Smooth muscle cell (in vitro differentiated cells): ENCODE results near the gene UBN2. TPM values are rescaled to one million over a fixed set of nuclear protein-coding genes. Genes with fewer than 3 reads are reported as not detected.

Experiments used
- DNase-seq: peaks from one replicate; lab custom pipeline; 2025; ENCODE audit not compliant: unreplicated experiment; lab: John Stamatoyannopoulos, UW
- H2AFZ ChIP-seq: fragments of 200-600 bp; sonication (generic); 2 replicates; pipeline ENCODE4 v1.6.0; 2016; ENCODE audit warnings: antibody characterized with exemption, low read depth, mild to moderate bottlenecking
- H3F3A ChIP-seq: fragments of 200-600 bp; sonication (generic); 2 replicates; pipeline ENCODE4 v1.6.0; 2017; ENCODE audit warnings: antibody characterized with exemption, low read depth
- H3K27ac ChIP-seq: fragments of 200-600 bp; sonication (generic); 2 replicates; pipeline ENCODE4 v1.5.1; 2016; ENCODE audit warnings: low read depth, mild to moderate bottlenecking
- H3K27me3 ChIP-seq: fragments of 200-600 bp; sonication (generic); 2 replicates; pipeline ENCODE4 v1.6.1; 2016; ENCODE audit warnings: low read depth, mild to moderate bottlenecking
- H3K36me3 ChIP-seq: fragments of 200-600 bp; sonication (generic); 2 replicates; pipeline ENCODE4 v1.5.1; 2016; ENCODE audit warnings: low read depth
- H3K4me1 ChIP-seq: fragments of 200-600 bp; sonication (generic); 2 replicates; pipeline ENCODE4 v1.5.1; 2016; ENCODE audit warnings: low read depth
- H3K4me2 ChIP-seq: fragments of 200-600 bp; sonication (generic); 2 replicates; pipeline ENCODE4 v1.6.0; 2016; ENCODE audit warnings: mild to moderate bottlenecking
- H3K4me3 ChIP-seq: fragments of 200-600 bp; sonication (generic); 2 replicates; pipeline ENCODE4 v1.5.1; 2016; ENCODE audit warnings: mild to moderate bottlenecking
- H3K79me2 ChIP-seq: fragments of 200-600 bp; sonication (generic); 2 replicates; pipeline ENCODE4 v1.6.0; 2016; ENCODE audit warnings: low read depth, mild to moderate bottlenecking
- H3K9ac ChIP-seq: fragments of 200-600 bp; sonication (generic); 2 replicates; pipeline ENCODE4 v1.6.0; 2016; ENCODE audit warnings: low read depth
- H3K9me3 ChIP-seq: fragments of 200-600 bp; sonication (generic); replicated peaks from 2 replicates; pipeline ENCODE4 v1.5.1; 2016; ENCODE audit warnings: low read depth
- H4K20me1 ChIP-seq: fragments of 200-600 bp; sonication (generic); 2 replicates; pipeline ENCODE4 v1.6.0; 2016; ENCODE audit warnings: low read depth
- WGBS: methylation state at CpG from one replicate; pipeline ENCODE4 v1.1.7; 2016; ENCODE audit warnings: low lambda C conversion rate; 5-methylcytosine and 5-hydroxymethylcytosine counted together
- polyA plus RNA-seq: library from polyadenylated mRNA; unstranded; fragments of >200 nt; fragmentation: Nextera tagmentation; extraction: Ambion mirVana; gene quantifications from 2 replicates; pipeline ENCODE4 v1.2.1, GENCODE V29; 2016
- total RNA-seq: library from RNA; depleted of rRNA; stranded (reverse); fragments of >200 nt; gene quantifications from 2 replicates; pipeline ENCODE4 v1.2.3, GENCODE V29; 2014
- TF ChIP-seq, protein P1 (sequence below): fragments of 200-600 bp; sonication (generic); IDR thresholded peaks from 2 replicates; pipeline ENCODE4 v1.5.1; 2017; ENCODE audit warnings: borderline replicate concordance, mild to moderate bottlenecking, antibody characterized with exemption; ENCODE audit not compliant: insufficient read depth, poor library complexity, severe bottlenecking

UBN2 gene
- total and polyA plus RNA-seq, 2 experiments from 2014 or later, result 2.5 to 13.4 TPM

DNA sequence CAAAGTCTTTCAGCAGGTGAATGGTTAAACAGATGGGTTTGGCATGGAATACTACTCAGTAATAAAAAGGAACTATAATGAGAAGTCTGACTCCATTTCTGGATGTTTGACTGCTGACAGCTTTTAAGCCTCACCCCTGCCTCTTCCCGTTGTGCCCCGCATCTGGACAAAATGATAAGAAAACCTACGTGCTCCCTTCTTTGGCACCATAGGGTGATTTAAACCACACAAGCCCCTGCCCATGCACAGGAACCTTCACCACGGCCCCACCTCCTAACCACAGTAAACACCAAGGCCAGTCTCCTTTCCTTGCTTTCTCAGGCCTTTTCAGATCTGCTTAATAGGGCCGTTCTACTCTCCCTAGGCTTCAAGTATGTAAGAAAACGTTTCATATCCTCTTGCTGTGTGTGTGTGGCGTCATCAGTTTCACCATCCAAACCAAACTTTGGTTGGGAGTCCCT, 47.1 kb upstream of the UBN2 start:
- H3K79me2 ChIP-seq, result no peaks in the 10 kb centered on the region
- no peak overlapping the region for H2AFZ ChIP-seq
- H4K20me1 ChIP-seq, result no peaks in the 10 kb centered on the region
- 85% methylated on average over 7 of the region's 7 CpGs for WGBS
- H3K27me3 ChIP-seq, result no peaks in the 10 kb centered on the region
- TF ChIP-seq, protein P1, sequence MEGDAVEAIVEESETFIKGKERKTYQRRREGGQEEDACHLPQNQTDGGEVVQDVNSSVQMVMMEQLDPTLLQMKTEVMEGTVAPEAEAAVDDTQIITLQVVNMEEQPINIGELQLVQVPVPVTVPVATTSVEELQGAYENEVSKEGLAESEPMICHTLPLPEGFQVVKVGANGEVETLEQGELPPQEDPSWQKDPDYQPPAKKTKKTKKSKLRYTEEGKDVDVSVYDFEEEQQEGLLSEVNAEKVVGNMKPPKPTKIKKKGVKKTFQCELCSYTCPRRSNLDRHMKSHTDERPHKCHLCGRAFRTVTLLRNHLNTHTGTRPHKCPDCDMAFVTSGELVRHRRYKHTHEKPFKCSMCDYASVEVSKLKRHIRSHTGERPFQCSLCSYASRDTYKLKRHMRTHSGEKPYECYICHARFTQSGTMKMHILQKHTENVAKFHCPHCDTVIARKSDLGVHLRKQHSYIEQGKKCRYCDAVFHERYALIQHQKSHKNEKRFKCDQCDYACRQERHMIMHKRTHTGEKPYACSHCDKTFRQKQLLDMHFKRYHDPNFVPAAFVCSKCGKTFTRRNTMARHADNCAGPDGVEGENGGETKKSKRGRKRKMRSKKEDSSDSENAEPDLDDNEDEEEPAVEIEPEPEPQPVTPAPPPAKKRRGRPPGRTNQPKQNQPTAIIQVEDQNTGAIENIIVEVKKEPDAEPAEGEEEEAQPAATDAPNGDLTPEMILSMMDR, result no peak
- peaks cover 3% of the 10 kb centered on the region for H3K36me3 ChIP-seq
- no peak for DNase-seq
- no peaks in the 10 kb centered on the region for H3K9me3 ChIP-seq
- no peak overlapping the region for H3K4me3 ChIP-seq
- H3K4me2 ChIP-seq, result no peak overlapping the region
- no peaks in the 10 kb centered on the region for H3F3A ChIP-seq
- H3K4me1 ChIP-seq, result no peaks in the 10 kb centered on the region
- no peak overlapping the region for H3K27ac ChIP-seq
- no peak overlapping the region for H3K9ac ChIP-seq

DNA sequence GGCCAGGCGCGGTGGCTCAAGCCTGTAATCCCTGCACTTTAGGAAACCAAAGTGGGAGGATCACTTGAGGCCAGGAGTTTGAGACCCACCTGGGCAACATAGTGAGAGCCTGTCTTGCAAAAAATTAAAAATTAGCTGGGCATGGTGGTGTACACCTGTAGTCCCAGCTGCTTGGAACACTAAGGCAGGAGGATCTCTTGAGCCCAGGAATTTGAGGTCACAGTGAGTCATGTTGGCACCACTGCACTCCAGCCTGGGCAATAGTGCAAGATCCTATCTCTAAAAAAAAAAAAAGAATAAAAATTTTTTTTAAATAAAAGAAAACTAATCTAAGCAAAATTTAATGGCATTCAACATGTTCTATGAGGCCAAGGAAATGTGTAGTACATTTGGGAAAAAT, 44.9 kb upstream of the UBN2 start:
- H3K4me3 ChIP-seq, result no peak overlapping the region
- H3F3A ChIP-seq, result no peaks in the 10 kb centered on the region
- H3K4me1 ChIP-seq, result no peaks in the 10 kb centered on the region
- H3K27ac ChIP-seq, result no peak overlapping the region
- no peak overlapping the region for H3K9ac ChIP-seq
- WGBS, result 100% methylated on average over 2 of the region's 2 CpGs
- no peaks in the 10 kb centered on the region for H4K20me1 ChIP-seq
- H3K27me3 ChIP-seq, result no peaks in the 10 kb centered on the region
- no peaks in the 10 kb centered on the region for H3K9me3 ChIP-seq
- no peak for DNase-seq
- no peak overlapping the region for H2AFZ ChIP-seq
- TF ChIP-seq, protein P1, result no peak
- H3K36me3 ChIP-seq, result peaks cover 6% of the 10 kb centered on the region
- no peak overlapping the region for H3K4me2 ChIP-seq
- H3K79me2 ChIP-seq, result no peaks in the 10 kb centered on the region

DNA sequence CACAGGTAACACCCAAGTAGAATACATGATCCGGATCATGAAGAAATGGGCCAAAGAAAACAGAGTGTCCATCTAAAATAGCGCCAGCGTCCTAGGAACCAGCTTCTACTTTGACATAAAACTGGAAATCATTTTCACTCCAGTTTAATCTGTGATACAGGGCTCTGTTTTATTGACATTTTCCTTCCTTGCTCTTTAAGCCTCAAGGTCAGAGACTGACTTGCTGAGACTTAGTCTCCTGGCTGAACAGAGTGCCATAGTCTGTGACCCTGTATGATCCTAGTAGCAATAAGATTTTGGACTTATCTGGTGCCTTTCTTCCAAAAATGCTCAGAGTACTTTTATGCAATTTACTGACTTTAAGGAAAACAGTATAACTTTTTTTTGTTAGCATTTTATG, 41.7 kb upstream of the UBN2 start:
- DNase-seq, result no peak
- H2AFZ ChIP-seq, result no peak overlapping the region
- no peak overlapping the region for H3K4me2 ChIP-seq
- no peak overlapping the region for H3K9ac ChIP-seq
- H3K4me1 ChIP-seq, result no peaks in the 10 kb centered on the region
- no peaks in the 10 kb centered on the region for H3K79me2 ChIP-seq
- no peak overlapping the region for H3K4me3 ChIP-seq
- H3F3A ChIP-seq, result no peaks in the 10 kb centered on the region
- no peaks in the 10 kb centered on the region for H3K9me3 ChIP-seq
- 97% methylated on average over 3 of the region's 3 CpGs for WGBS
- no peaks in the 10 kb centered on the region for H3K27me3 ChIP-seq
- TF ChIP-seq, protein P1, result no peak
- H3K36me3 ChIP-seq, result peaks cover 6% of the 10 kb centered on the region
- no peak overlapping the region for H3K27ac ChIP-seq
- no peaks in the 10 kb centered on the region for H4K20me1 ChIP-seq

- 92% methylated on average over 3 of the region's 3 CpGs for WGBS
- Histone ChIP-seq H3F3A (no peaks in the 10 kb centered on the region), H3K4me1 (no peaks in the 10 kb centered on the region), H2AFZ (no peak overlapping the region), H3K4me2 (no peak overlapping the region), H3K9ac (no peak overlapping the region), H3K79me2 (no peaks in the 10 kb centered on the region), H3K4me3 (no peak overlapping the region), H4K20me1 (no peaks in the 10 kb centered on the region), H3K9me3 (no peaks in the 10 kb centered on the region), H3K27me3 (no peaks in the 10 kb centered on the region), H3K36me3 (peaks cover 6% of the 10 kb centered on the region), H3K27ac (no peak overlapping the region)
- DNase-seq, result no peak
- TF ChIP-seq, protein P1, result no peak
Measured at GRCh38 chr7:139192014-139192706, 38.9 kb upstream of the UBN2 start.
